Peyer's patch (tissue), 4 donors: ENCODE results near the gene OMP.

Experiments
- POLR2A ChIP-seq, 2 donors: fragments of 450-650 bp; IDR thresholded peaks; one replicate each; pipeline ENCODE4 v1.5.1; 2017; ENCODE audit warnings: antibody characterized with exemption in 2 of 2, mild to moderate bottlenecking in 2 of 2, moderate library complexity in 2 of 2
- TF ChIP-seq, protein P1 (sequence below), 6 experiments: fragments of 450-650 bp in 4 of 6; fragments of 200-600 bp in 2 of 6; sonication (generic) in 1 of 6; IDR thresholded peaks; one replicate each; pipeline ENCODE4 v1.5.1; 2017 to 2019; ENCODE audit warnings: antibody characterized with exemption in 6 of 6, mild to moderate bottlenecking in 3 of 6, moderate library complexity in 1 of 6

DNA sequence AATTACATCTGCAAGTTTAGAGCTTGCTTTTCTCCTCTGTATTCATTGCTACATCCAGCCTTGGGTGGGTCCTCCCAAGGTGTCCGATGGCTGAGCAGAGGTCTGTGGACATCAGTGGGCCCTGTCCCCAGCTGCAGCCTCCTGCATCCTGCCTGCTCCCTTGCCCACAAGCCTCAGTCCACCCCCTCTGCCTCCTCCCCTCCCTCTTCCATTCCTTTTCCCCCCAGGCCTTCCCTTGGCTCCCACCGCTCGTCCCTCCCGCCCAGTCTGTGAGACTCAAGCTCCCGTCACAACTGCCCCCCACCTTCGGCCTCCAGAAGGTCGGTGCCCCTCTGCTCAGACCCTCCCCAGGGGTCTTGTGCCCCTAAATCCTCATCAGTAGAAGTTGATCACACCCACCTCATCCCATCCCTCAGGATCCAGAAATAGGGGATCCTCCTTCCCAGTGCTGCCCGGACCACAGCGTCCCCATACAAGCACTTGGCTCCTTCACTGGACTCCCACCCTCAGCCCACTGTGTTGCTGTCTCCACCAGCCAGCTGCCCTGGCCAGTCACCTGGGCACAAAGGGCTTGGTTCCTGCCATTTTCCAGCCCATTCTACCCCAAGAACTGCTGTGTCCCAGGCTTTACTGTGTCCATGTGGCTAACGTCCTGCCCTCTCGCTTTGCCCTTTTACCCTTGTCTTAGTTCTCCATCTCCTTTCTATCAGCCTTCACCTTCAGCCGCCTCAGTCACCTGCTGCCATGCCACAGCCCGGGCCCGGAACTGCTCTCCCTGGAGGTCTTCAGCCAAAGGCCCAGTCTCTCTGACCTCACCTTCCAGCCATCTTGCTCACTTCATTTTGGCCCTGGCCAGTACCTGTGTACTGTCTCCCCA is 2.2 kb upstream of the OMP start:
- TF ChIP-seq, protein P1, sequence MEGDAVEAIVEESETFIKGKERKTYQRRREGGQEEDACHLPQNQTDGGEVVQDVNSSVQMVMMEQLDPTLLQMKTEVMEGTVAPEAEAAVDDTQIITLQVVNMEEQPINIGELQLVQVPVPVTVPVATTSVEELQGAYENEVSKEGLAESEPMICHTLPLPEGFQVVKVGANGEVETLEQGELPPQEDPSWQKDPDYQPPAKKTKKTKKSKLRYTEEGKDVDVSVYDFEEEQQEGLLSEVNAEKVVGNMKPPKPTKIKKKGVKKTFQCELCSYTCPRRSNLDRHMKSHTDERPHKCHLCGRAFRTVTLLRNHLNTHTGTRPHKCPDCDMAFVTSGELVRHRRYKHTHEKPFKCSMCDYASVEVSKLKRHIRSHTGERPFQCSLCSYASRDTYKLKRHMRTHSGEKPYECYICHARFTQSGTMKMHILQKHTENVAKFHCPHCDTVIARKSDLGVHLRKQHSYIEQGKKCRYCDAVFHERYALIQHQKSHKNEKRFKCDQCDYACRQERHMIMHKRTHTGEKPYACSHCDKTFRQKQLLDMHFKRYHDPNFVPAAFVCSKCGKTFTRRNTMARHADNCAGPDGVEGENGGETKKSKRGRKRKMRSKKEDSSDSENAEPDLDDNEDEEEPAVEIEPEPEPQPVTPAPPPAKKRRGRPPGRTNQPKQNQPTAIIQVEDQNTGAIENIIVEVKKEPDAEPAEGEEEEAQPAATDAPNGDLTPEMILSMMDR (IDR thresholded peaks at IDR 0.05), result no peak
- TF ChIP-seq POLR2A (IDR thresholded peaks at IDR 0.05), result no peak
